Astrocyte (in vitro differentiated cells and primary cell): ENCODE results near the gene RNF167. TPM values are rescaled to one million over a fixed set of nuclear protein-coding genes. Genes with fewer than 3 reads are reported as not detected.
"Not testable (repeated sequence)": the region's sequence is repeated elsewhere in the genome, so short reads cannot be mapped to it uniquely, and the experiment has no call there.

Experiments
- DNase-seq: peaks from one replicate; pipeline ENCODE4 v3.0.0-alpha.2; 2010; ENCODE audit warnings: low read depth
- FAIRE-seq: peaks from 2 replicates; lab custom pipeline; 2011; peaks lifted over from hg19 to GRCh38; lab: Jason Lieb, UNC
- H2AFZ ChIP-seq: 2 replicates; pipeline ENCODE4 v1.6.0; 2012; ENCODE audit warnings: low read depth, low read length, inconsistent platforms
- H3K27ac ChIP-seq: 2 replicates; pipeline ENCODE4 v1.5.1; 2011; ENCODE audit warnings: low read depth, low read length, inconsistent platforms
- H3K27me3 ChIP-seq: 2 replicates; pipeline ENCODE4 v1.6.0; 2011; ENCODE audit warnings: low read length, inconsistent platforms; ENCODE audit not compliant: insufficient read depth
- H3K36me3 ChIP-seq: 2 replicates; pipeline ENCODE4 v1.5.1; 2011; ENCODE audit warnings: low read length, inconsistent platforms; ENCODE audit not compliant: insufficient read depth
- H3K4me1 ChIP-seq: 2 replicates; pipeline ENCODE4 v1.5.1; 2011; ENCODE audit warnings: low read length, inconsistent platforms; ENCODE audit not compliant: insufficient read depth
- H3K4me2 ChIP-seq: 2 replicates; pipeline ENCODE4 v1.6.0; 2012; ENCODE audit warnings: low read length, inconsistent platforms
- H3K4me3 ChIP-seq: 2 replicates; pipeline ENCODE4 v1.5.1; 2011; ENCODE audit warnings: low read depth, mild to moderate bottlenecking, low read length, inconsistent platforms; ENCODE audit not compliant: insufficient read depth
- H3K79me2 ChIP-seq: 2 replicates; pipeline ENCODE4 v1.6.0; 2012; ENCODE audit warnings: mild to moderate bottlenecking, low read length, inconsistent platforms; ENCODE audit not compliant: insufficient read depth
- H3K9ac ChIP-seq: 2 replicates; pipeline ENCODE4 v1.6.0; 2012; ENCODE audit warnings: mild to moderate bottlenecking, low read length, inconsistent platforms
- H3K9me3 ChIP-seq: 2 replicates; pipeline ENCODE4 v1.5.1; 2012; ENCODE audit warnings: low read depth, mild to moderate bottlenecking, low read length, inconsistent platforms; ENCODE audit not compliant: insufficient read depth
- H4K20me1 ChIP-seq: 2 replicates; pipeline ENCODE4 v1.6.0; 2012; ENCODE audit warnings: low read length, inconsistent platforms; ENCODE audit not compliant: insufficient read depth
- H3K27ac Mint-ChIP-seq: one replicate; pipeline ENCODE4 v1.8.0; 2021; ENCODE audit warnings: mild to moderate bottlenecking, mixed read lengths; ENCODE audit not compliant: unreplicated experiment
- H3K27me3 Mint-ChIP-seq: one replicate; pipeline ENCODE4 v1.8.0; 2021; ENCODE audit warnings: low read depth, mixed read lengths; ENCODE audit not compliant: unreplicated experiment
- H3K36me3 Mint-ChIP-seq: one replicate; pipeline ENCODE4 v1.8.0; 2021; ENCODE audit warnings: low read depth, mixed read lengths; ENCODE audit not compliant: unreplicated experiment
- H3K4me1 Mint-ChIP-seq: one replicate; pipeline ENCODE4 v1.8.0; 2021; ENCODE audit warnings: low read depth, mixed read lengths; ENCODE audit not compliant: unreplicated experiment
- H3K4me3 Mint-ChIP-seq: one replicate; pipeline ENCODE4 v1.8.0; 2021; ENCODE audit warnings: mild to moderate bottlenecking, moderate library complexity, mixed read lengths; ENCODE audit not compliant: unreplicated experiment
- H3K9me3 Mint-ChIP-seq: one replicate; pipeline ENCODE4 v1.8.0; 2021; ENCODE audit warnings: mild to moderate bottlenecking, mixed read lengths; ENCODE audit not compliant: unreplicated experiment
- CTCF ChIP-seq: IDR thresholded peaks from 2 replicates; pipeline ENCODE4 v1.5.1; 2011; ENCODE audit warnings: low read depth, mild to moderate bottlenecking, inconsistent platforms, low read length, moderate library complexity; ENCODE audit not compliant: insufficient read depth
- EZH2 ChIP-seq: IDR thresholded peaks from 2 replicates; pipeline ENCODE4 v1.6.1; 2012; ENCODE audit warnings: mild to moderate bottlenecking, low read length, inconsistent platforms; ENCODE audit not compliant: insufficient read depth
- total RNA-seq: library from RNA; stranded (reverse); gene quantifications from 2 replicates; pipeline ENCODE4 v1.2.1, GENCODE V29; 2021

RNF167 gene
- total RNA-seq, 1 donor from 2014 or later: 89.7 TPM

GRCh38 chr17:4913994-4914393 is 26.1 kb upstream of the RNF167 start:
- no peaks in the 10 kb centered on the region for H3K9me3 Mint-ChIP-seq
- no peak overlapping the region for H3K27ac ChIP-seq
- no peaks in the 10 kb centered on the region for H3K27me3 ChIP-seq
- FAIRE-seq (no peak), DNase-seq (no peak)
- no peak overlapping the region for H3K9ac ChIP-seq
- no peaks in the 10 kb centered on the region for H3K79me2 ChIP-seq
- TF ChIP-seq CTCF (no peak), EZH2 (no peak)
- H2AFZ ChIP-seq: no peak overlapping the region
- H3K27ac Mint-ChIP-seq: no peak overlapping the region
- no peak overlapping the region for H3K4me2 ChIP-seq
- H3K4me1 Mint-ChIP-seq: no peaks in the 10 kb centered on the region
- no peaks in the 10 kb centered on the region for H4K20me1 ChIP-seq
- no peaks in the 10 kb centered on the region for H3K27me3 Mint-ChIP-seq
- no peaks in the 10 kb centered on the region for H3K36me3 ChIP-seq
- H3K4me1 ChIP-seq: peaks cover under 1% of the 10 kb centered on the region
- no peak overlapping the region for H3K4me3 Mint-ChIP-seq
- H3K36me3 Mint-ChIP-seq: no peaks in the 10 kb centered on the region
- no peaks in the 10 kb centered on the region for H3K9me3 ChIP-seq
- no peak overlapping the region for H3K4me3 ChIP-seq

- not testable (repeated sequence) for H3K27me3 Mint-ChIP-seq, H3K9me3 ChIP-seq, H3K9ac ChIP-seq, H3K27ac Mint-ChIP-seq, H3K4me3 ChIP-seq, H3K27me3 ChIP-seq, H3K27ac ChIP-seq, H3K4me2 ChIP-seq, H4K20me1 ChIP-seq, H3K4me3 Mint-ChIP-seq, DNase-seq, FAIRE-seq, H3K79me2 ChIP-seq, H3K9me3 Mint-ChIP-seq, H3K36me3 Mint-ChIP-seq, H3K36me3 ChIP-seq, H3K4me1 Mint-ChIP-seq, H3K4me1 ChIP-seq, H2AFZ ChIP-seq
Measured at GRCh38 chr17:4914551-4914950, 25.5 kb upstream of the RNF167 start.

- Mint-ChIP-seq H3K9me3 (peaks cover 2% of the 10 kb centered on the region), H3K27me3 (no peaks in the 10 kb centered on the region), H3K4me3 (no peak overlapping the region), H3K4me1 (no peaks in the 10 kb centered on the region), H3K27ac (no peak overlapping the region), H3K36me3 (no peaks in the 10 kb centered on the region)
- Histone ChIP-seq H3K4me1 (no peaks in the 10 kb centered on the region), H3K27ac (no peak overlapping the region), H3K4me2 (no peak overlapping the region), H3K4me3 (no peak overlapping the region), H3K79me2 (no peaks in the 10 kb centered on the region), H2AFZ (no peak overlapping the region), H3K9ac (no peak overlapping the region), H4K20me1 (no peaks in the 10 kb centered on the region), H3K27me3 (no peaks in the 10 kb centered on the region), H3K36me3 (no peaks in the 10 kb centered on the region), H3K9me3 (no peaks in the 10 kb centered on the region)
- no peak for FAIRE-seq
- no peak for DNase-seq
- no peak for TF ChIP-seq CTCF
- no peak for TF ChIP-seq EZH2
Measured at GRCh38 chr17:4919511-4920047, 20.5 kb upstream of the RNF167 start.
